PFSK-1 (cell line): Measurements from ENCODE around the gene CRY2.

ENCODE experiments used
- FOXP2 ChIP-seq: optimal IDR thresholded peaks from 2 replicates; pipeline ENCODE3; 2011; ENCODE audit warnings: borderline replicate concordance, control low read depth, inconsistent platforms; ENCODE audit not compliant: insufficient read depth; ENCODE audit errors: extremely low read length, extremely low read depth
- POLR2AphosphoS5 ChIP-seq: IDR thresholded peaks from 2 replicates; pipeline ENCODE4 v1.6.1; 2012; ENCODE audit warnings: low read depth, mild to moderate bottlenecking, control low read depth, low read length, moderate library complexity
- REST ChIP-seq, 2 experiments: IDR thresholded peaks; 2 replicates each; pipeline versions ENCODE4 v1.6.1 to v1.8.0; 2011 to 2012; ENCODE audit warnings: low read depth in 2 of 2, low read length in 2 of 2, control low read depth in 1 of 2, inconsistent platforms in 1 of 2, mild to moderate bottlenecking in 1 of 2, moderate library complexity in 1 of 2; ENCODE audit not compliant: insufficient read depth in 1 of 2
- SIN3A ChIP-seq: IDR thresholded peaks from 2 replicates; pipeline ENCODE4 v1.6.1; 2012; ENCODE audit warnings: mild to moderate bottlenecking, low read length, moderate library complexity, borderline replicate concordance; ENCODE audit not compliant: insufficient read depth
- TAF1 ChIP-seq: IDR thresholded peaks from 2 replicates; pipeline ENCODE4 v1.6.1; 2012; ENCODE audit warnings: low read length, control low read depth, borderline replicate concordance; ENCODE audit not compliant: insufficient read depth

- TF ChIP-seq REST (IDR thresholded peaks at IDR 0.05; ENCODE audit: insufficient read depth in 1 of 2, low read depth in 2 of 2, low read length in 2 of 2), result no peak
- TF ChIP-seq SIN3A, result no peak
- no peak for TF ChIP-seq POLR2AphosphoS5
- TF ChIP-seq TAF1, result no peak
- no peak for TF ChIP-seq FOXP2
These were observed 29.1 kb downstream of the CRY2 start for GRCh38 chr11:45876401-45876800.
